Measurements from ENCODE around the gene APLP2.
"Not testable (repeated sequence)": the region's sequence is repeated elsewhere in the genome, so short reads cannot be mapped to it uniquely, and the experiment has no call there.

Gene APLP2

GRCh38 chr11:130062026-130062425 lies 7.7 kb upstream of the APLP2 start:
- DNase-seq = no peak

GRCh38 chr11:130063451-130063850 lies 6.2 kb upstream of the APLP2 start:
- no peak for DNase-seq

- DNase-seq = no peak
Observed at GRCh38 chr11:130064596-130064995, 5.1 kb upstream of the APLP2 start.

- DNase-seq = no peak
Observed at GRCh38 chr11:130066338-130066737, 3.4 kb upstream of the APLP2 start.

- no peak for DNase-seq
Observed at GRCh38 chr11:130068546-130068985, 1.1 kb upstream of the APLP2 start.

GRCh38 chr11:130068986-130069658 lies 572 bp upstream of the APLP2 start:
- no peak for DNase-seq

GRCh38 chr11:130070109-130070845 lies 583 bp downstream of the APLP2 start:
- DNase-seq = no peak

- no peak for DNase-seq
Observed at GRCh38 chr11:130070846-130071200, 1.1 kb downstream of the APLP2 start.

GRCh38 chr11:130071211-130071712 lies 1.6 kb downstream of the APLP2 start:
- no peak for DNase-seq

GRCh38 chr11:130074736-130075135 lies 5.0 kb downstream of the APLP2 start:
- no peak for DNase-seq

GRCh38 chr11:130076778-130077481 lies 7.2 kb downstream of the APLP2 start:
- no peak for DNase-seq

- DNase-seq = no peak
Observed at GRCh38 chr11:130077671-130078070, 8.0 kb downstream of the APLP2 start.

- no peak for DNase-seq
Observed at GRCh38 chr11:130078080-130078479, 8.4 kb downstream of the APLP2 start.

GRCh38 chr11:130085671-130086290 lies 16.1 kb downstream of the APLP2 start:
- DNase-seq = no peak

GRCh38 chr11:130086669-130087068 lies 17.0 kb downstream of the APLP2 start:
- no peak for DNase-seq

- DNase-seq = no peak
Observed at GRCh38 chr11:130087294-130087926, 17.7 kb downstream of the APLP2 start.

- DNase-seq = no peak
Observed at GRCh38 chr11:130088217-130088616, 18.5 kb downstream of the APLP2 start.

- no peak for DNase-seq
Observed at GRCh38 chr11:130088919-130089673, 19.4 kb downstream of the APLP2 start.

GRCh38 chr11:130089674-130090073 lies 20.0 kb downstream of the APLP2 start:
- DNase-seq = no peak

- DNase-seq = not testable (repeated sequence)
Observed at GRCh38 chr11:130090517-130090916, 20.8 kb downstream of the APLP2 start.

GRCh38 chr11:130091169-130091568 lies 21.5 kb downstream of the APLP2 start:
- DNase-seq = not testable (repeated sequence)

- no peak for DNase-seq
Observed at GRCh38 chr11:130092661-130093060, 23.0 kb downstream of the APLP2 start.
